GM19193 (cell line): Measurements from ENCODE around the gene KCNE3.

Experiments used
- POLR2A ChIP-seq: IDR thresholded peaks from 4 replicates; pipeline ENCODE4 v1.6.1; 2011; ENCODE audit not compliant: insufficient read depth, insufficient read length; ENCODE audit errors: extremely low read depth

Gene KCNE3

GRCh38 chr11:74478877-74479731, 11.8 kb upstream of the KCNE3 start:
- no peak for TF ChIP-seq POLR2A

- no peak for TF ChIP-seq POLR2A
Measured at GRCh38 chr11:74476536-74476935, 9.2 kb upstream of the KCNE3 start.

- TF ChIP-seq POLR2A = no peak
Measured at GRCh38 chr11:74474316-74474715, 7.0 kb upstream of the KCNE3 start.

- TF ChIP-seq POLR2A = no peak
Measured at GRCh38 chr11:74473382-74474173, 6.2 kb upstream of the KCNE3 start.

- no peak for TF ChIP-seq POLR2A
Measured at GRCh38 chr11:74471668-74472429, 4.5 kb upstream of the KCNE3 start.

- TF ChIP-seq POLR2A = no peak
Measured at GRCh38 chr11:74471037-74471436, 3.7 kb upstream of the KCNE3 start.

GRCh38 chr11:74470526-74470925, 3.2 kb upstream of the KCNE3 start:
- no peak for TF ChIP-seq POLR2A

GRCh38 chr11:74468936-74469335, 1.6 kb upstream of the KCNE3 start:
- TF ChIP-seq POLR2A = no peak

GRCh38 chr11:74468521-74468920, 1.2 kb upstream of the KCNE3 start:
- TF ChIP-seq POLR2A = no peak

- TF ChIP-seq POLR2A = no peak
Measured at GRCh38 chr11:74468058-74468457, 709 bp upstream of the KCNE3 start.

GRCh38 chr11:74465291-74465708, 2.0 kb downstream of the KCNE3 start:
- no peak for TF ChIP-seq POLR2A

GRCh38 chr11:74464746-74465145, 2.6 kb downstream of the KCNE3 start:
- TF ChIP-seq POLR2A = no peak

- TF ChIP-seq POLR2A = no peak
Measured at GRCh38 chr11:74463216-74463615, 4.1 kb downstream of the KCNE3 start.

- TF ChIP-seq POLR2A = no peak
Measured at GRCh38 chr11:74462631-74463030, 4.7 kb downstream of the KCNE3 start.

GRCh38 chr11:74462009-74462408, 5.3 kb downstream of the KCNE3 start:
- TF ChIP-seq POLR2A = no peak
